Loucy (cell line): ENCODE data around the gene IWS1.
"Not testable (repeated sequence)": the region's sequence is repeated elsewhere in the genome, so short reads cannot be mapped to it uniquely, and the experiment has no call there.

Experiments
- H2AFZ ChIP-seq: fragments of 200-600 bp; sonication (generic); 2 replicates; pipeline ENCODE4 v1.6.0; 2016; ENCODE audit warnings: antibody characterized with exemption, mild to moderate bottlenecking, low read length, moderate library complexity
- H3F3A ChIP-seq: fragments of 200-600 bp; 2 replicates; pipeline ENCODE4 v1.6.0; 2016; ENCODE audit warnings: antibody characterized with exemption, low read depth, mild to moderate bottlenecking
- H3K27me3 ChIP-seq: fragments of 200-600 bp; sonication (generic); 2 replicates; pipeline ENCODE4 v1.6.1; 2014; ENCODE audit warnings: low read length, mild to moderate bottlenecking; ENCODE audit not compliant: insufficient read depth, poor library complexity, severe bottlenecking
- H3K36me3 ChIP-seq: fragments of 200-600 bp; sonication (generic); 2 replicates; pipeline ENCODE4 v1.6.1; 2016; ENCODE audit warnings: low read length; ENCODE audit not compliant: insufficient read depth
- H3K4me1 ChIP-seq: fragments of 200-600 bp; sonication (generic); 2 replicates; pipeline ENCODE4 v1.5.1; 2014; ENCODE audit warnings: low read length, mild to moderate bottlenecking; ENCODE audit not compliant: insufficient read depth, poor library complexity, severe bottlenecking
- H3K4me2 ChIP-seq: fragments of 200-600 bp; sonication (generic); 2 replicates; pipeline ENCODE4 v1.6.0; 2014; ENCODE audit warnings: antibody characterized with exemption, low read length, low read depth, mild to moderate bottlenecking; ENCODE audit not compliant: poor library complexity, severe bottlenecking
- H3K4me3 ChIP-seq: fragments of 200-600 bp; sonication (generic); 2 replicates; pipeline ENCODE4 v1.5.1; 2014; ENCODE audit warnings: low read length, mild to moderate bottlenecking, mixed read lengths; ENCODE audit not compliant: poor library complexity, severe bottlenecking
- H3K79me2 ChIP-seq: fragments of 200-600 bp; sonication (generic); 2 replicates; pipeline ENCODE4 v1.6.1; 2014; ENCODE audit warnings: low read length; ENCODE audit not compliant: insufficient read depth
- H3K9ac ChIP-seq: fragments of 200-600 bp; sonication (generic); 2 replicates; pipeline ENCODE4 v1.6.0; 2014; ENCODE audit warnings: mild to moderate bottlenecking, low read depth, low read length, moderate library complexity; ENCODE audit not compliant: poor library complexity, severe bottlenecking
- H3K9me2 ChIP-seq: fragments of 200-600 bp; sonication (generic); replicated peaks from 2 replicates; pipeline ENCODE4 v1.6.1; 2016; ENCODE audit warnings: low read depth, low read length, mixed read lengths
- H3K9me3 ChIP-seq: fragments of 200-600 bp; sonication (generic); 2 replicates; pipeline ENCODE4 v1.6.1; 2014; ENCODE audit warnings: mild to moderate bottlenecking, antibody characterized with exemption, low read length, low read depth; ENCODE audit not compliant: insufficient read depth
- H4K20me1 ChIP-seq: fragments of 200-600 bp; sonication (generic); 2 replicates; pipeline ENCODE4 v1.6.0; 2014; ENCODE audit warnings: antibody characterized with exemption, low read length, mild to moderate bottlenecking; ENCODE audit not compliant: insufficient read depth, poor library complexity, severe bottlenecking
- CTCF ChIP-seq: fragments of 200-600 bp; sonication (generic); conservative IDR thresholded peaks from 2 replicates; pipeline ENCODE4 v1.5.1; 2014; ENCODE audit warnings: mild to moderate bottlenecking, antibody characterized with exemption, low read length
- EZH2phosphoT487 ChIP-seq: fragments of 200-600 bp; IDR thresholded peaks from 2 replicates; pipeline ENCODE4 v1.6.1; 2018; ENCODE audit warnings: antibody characterized with exemption, mild to moderate bottlenecking, moderate library complexity, borderline replicate concordance

Gene IWS1

GRCh38 chr2:127572841-127573240, 46.6 kb upstream of the IWS1 start:
- no peaks in the 10 kb centered on the region for H3K9me3 ChIP-seq
- no peak overlapping the region for H3K4me2 ChIP-seq
- no peaks in the 10 kb centered on the region for H3K27me3 ChIP-seq
- no peaks in the 10 kb centered on the region for H3K4me1 ChIP-seq
- H3K36me3 ChIP-seq, result no peaks in the 10 kb centered on the region
- no peak for TF ChIP-seq CTCF
- TF ChIP-seq EZH2phosphoT487, result no peak
- no peaks in the 10 kb centered on the region for H3K9me2 ChIP-seq
- H3K79me2 ChIP-seq, result no peaks in the 10 kb centered on the region
- H3K4me3 ChIP-seq, result no peak overlapping the region
- H3K9ac ChIP-seq, result no peak overlapping the region
- H2AFZ ChIP-seq, result no peak overlapping the region
- no peaks in the 10 kb centered on the region for H4K20me1 ChIP-seq
- H3F3A ChIP-seq, result no peaks in the 10 kb centered on the region

- H4K20me1 ChIP-seq, H3F3A ChIP-seq, H3K9me2 ChIP-seq, H3K36me3 ChIP-seq, H3K4me2 ChIP-seq, H3K79me2 ChIP-seq, H3K9me3 ChIP-seq, H3K4me1 ChIP-seq, H2AFZ ChIP-seq, H3K4me3 ChIP-seq, H3K27me3 ChIP-seq, H3K9ac ChIP-seq: not testable (repeated sequence)
These were observed 46.1 kb upstream of the IWS1 start for GRCh38 chr2:127572352-127572751.

- Histone ChIP-seq H3K9ac (no peak overlapping the region), H3K4me1 (no peaks in the 10 kb centered on the region), H3K9me2 (no peaks in the 10 kb centered on the region), H2AFZ (no peak overlapping the region), H3K4me3 (no peak overlapping the region), H3F3A (no peaks in the 10 kb centered on the region), H3K9me3 (no peaks in the 10 kb centered on the region), H3K4me2 (no peak overlapping the region), H3K27me3 (no peaks in the 10 kb centered on the region), H4K20me1 (no peaks in the 10 kb centered on the region), H3K36me3 (no peaks in the 10 kb centered on the region), H3K79me2 (no peaks in the 10 kb centered on the region)
- no peak for TF ChIP-seq EZH2phosphoT487
- TF ChIP-seq CTCF, result no peak
These were observed 44.3 kb upstream of the IWS1 start for GRCh38 chr2:127570282-127571250.

GRCh38 chr2:127569666-127570065, 43.4 kb upstream of the IWS1 start:
- Histone ChIP-seq H3K4me1 (no peaks in the 10 kb centered on the region), H3K9ac (no peak overlapping the region), H3K36me3 (no peaks in the 10 kb centered on the region), H3K79me2 (no peaks in the 10 kb centered on the region), H3K9me2 (no peaks in the 10 kb centered on the region), H3K9me3 (no peaks in the 10 kb centered on the region), H3K4me2 (no peak overlapping the region), H2AFZ (no peak overlapping the region), H3K27me3 (no peaks in the 10 kb centered on the region), H4K20me1 (no peaks in the 10 kb centered on the region), H3K4me3 (no peak overlapping the region), H3F3A (no peaks in the 10 kb centered on the region)
- TF ChIP-seq EZH2phosphoT487, result no peak
- TF ChIP-seq CTCF, result no peak
